Activated naive CD4-positive, alpha-beta T cell treated with anti-CD3 and anti-CD28 coated beads for 36 hours (primary cell): ENCODE data around the gene LMAN2L. TPM values are rescaled to one million over a fixed set of nuclear protein-coding genes. Genes with fewer than 3 reads are reported as not detected.

Experiments used
- CTCF ChIA-PET: fragments of 350-600 bp; sonication (Branson Sonifier 250); formaldehyde crosslinking; loops from one replicate; lab custom pipeline; 2021; ENCODE audit warnings: antibody characterized with exemption; lab: Charles Lee
- DNase-seq: peaks from one replicate; pipeline ENCODE4 v3.0.0-alpha.2; 2020
- H3K27ac Mint-ChIP-seq: one replicate; pipeline ENCODE4 v1.8.0; 2021; ENCODE audit warnings: mild to moderate bottlenecking, mixed read lengths
- H3K27me3 Mint-ChIP-seq: one replicate; pipeline ENCODE4 v1.8.0; 2021; ENCODE audit warnings: low read depth, mixed read lengths
- H3K36me3 Mint-ChIP-seq: one replicate; pipeline ENCODE4 v1.8.0; 2021; ENCODE audit warnings: low read depth, mixed read lengths
- H3K4me1 Mint-ChIP-seq: one replicate; pipeline ENCODE4 v1.8.0; 2021; ENCODE audit warnings: low read depth, mixed read lengths
- H3K4me3 Mint-ChIP-seq: one replicate; pipeline ENCODE4 v1.8.0; 2021; ENCODE audit warnings: mild to moderate bottlenecking, moderate library complexity, mixed read lengths
- H3K9me3 Mint-ChIP-seq: one replicate; pipeline ENCODE4 v1.8.0; 2021; ENCODE audit warnings: mixed read lengths
- intact Hi-C: fragments of 100-400 bp; cut with micrococcal nuclease; formaldehyde crosslinking; loops from one replicate; pipeline ENCODE4 v1.15.1; 2023
- total RNA-seq, 2 experiments: library from RNA; stranded (reverse); gene quantifications; one replicate each; pipeline ENCODE4 v1.2.3, GENCODE V29; 2021

LMAN2L gene
- total RNA-seq, 2 experiments from 2014 or later, result 4.0 to 4.8 TPM

GRCh38 chr2:96688649-96689430 is 51.0 kb downstream of the LMAN2L start:
- no peaks in the 10 kb centered on the region for H3K9me3 Mint-ChIP-seq
- H3K27ac Mint-ChIP-seq, result no peak overlapping the region
- CTCF ChIA-PET, result interaction anchor here (0.7 kb wide), 1 partner anchor 1613 kb away, joined by 3 read pairs; no protein-coding TSS in a partner anchor
- peaks cover 4% of the 10 kb centered on the region for H3K27me3 Mint-ChIP-seq
- no peak for DNase-seq
- no peaks in the 10 kb centered on the region for H3K4me1 Mint-ChIP-seq
- intact Hi-C loops, result no loop called here
- H3K36me3 Mint-ChIP-seq, result no peaks in the 10 kb centered on the region
- H3K4me3 Mint-ChIP-seq, result no peak overlapping the region

DNA sequence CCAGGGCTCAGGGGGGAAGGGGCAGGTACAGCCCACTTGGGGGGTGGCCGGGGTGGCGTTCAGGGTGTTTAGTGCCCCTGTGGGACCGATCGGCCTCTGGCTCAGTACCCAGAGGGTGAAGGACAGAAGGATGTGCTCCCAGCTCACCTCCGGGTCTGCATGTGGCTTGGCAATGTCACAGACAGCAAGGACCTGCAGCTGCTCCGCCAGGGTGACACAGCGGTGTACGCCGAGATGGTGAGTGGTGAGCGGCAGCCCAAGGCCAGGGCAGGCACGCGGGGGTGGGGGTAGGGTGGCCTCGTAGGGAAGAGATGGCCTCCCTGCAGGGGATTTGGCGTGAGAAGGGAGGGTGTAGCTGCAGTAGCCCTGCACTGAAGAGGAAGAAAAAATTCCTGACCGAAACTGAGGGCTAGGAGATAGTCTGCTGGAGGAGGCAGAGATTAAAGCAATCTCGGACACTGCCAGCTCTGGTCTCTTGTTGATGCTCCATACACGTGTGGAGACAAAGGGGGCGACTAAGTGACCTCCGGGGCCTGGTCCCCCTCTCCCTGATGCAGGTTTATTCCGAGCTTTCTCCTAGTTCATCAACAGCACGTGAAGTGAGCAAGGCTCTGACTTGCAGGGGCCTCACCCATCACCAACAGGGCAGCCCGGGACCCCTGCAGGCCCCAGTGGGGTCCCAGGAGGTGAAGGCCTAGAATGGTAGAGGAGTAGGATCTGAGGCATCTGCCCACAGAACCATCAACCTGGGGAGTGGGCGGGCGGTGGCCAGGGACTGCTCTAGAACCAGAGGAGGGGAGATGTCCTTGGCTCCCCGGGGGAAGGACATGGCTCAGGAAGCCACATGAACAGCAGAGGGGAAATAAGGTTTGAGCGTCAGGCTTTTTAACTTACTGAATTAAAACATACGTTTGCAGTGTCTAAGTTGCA is 51.9 kb downstream of the LMAN2L start:
- Mint-ChIP-seq H3K9me3 (no peaks in the 10 kb centered on the region), H3K27ac (no peak overlapping the region), H3K36me3 (no peaks in the 10 kb centered on the region), H3K4me3 (no peak overlapping the region), H3K4me1 (no peaks in the 10 kb centered on the region), H3K27me3 (peaks cover 4% of the 10 kb centered on the region)
- CTCF ChIA-PET, result interaction anchor here (0.7 kb wide), 1 partner anchor 1614 kb away, joined by 3 read pairs; no protein-coding TSS in a partner anchor
- no peak for DNase-seq
- intact Hi-C loops, result no loop called here

GRCh38 chr2:96687266-96687665 is 52.6 kb downstream of the LMAN2L start:
- H3K4me3 Mint-ChIP-seq, result no peak overlapping the region
- H3K9me3 Mint-ChIP-seq, result no peaks in the 10 kb centered on the region
- intact Hi-C loops, result no loop called here
- no peak overlapping the region for H3K27ac Mint-ChIP-seq
- no peaks in the 10 kb centered on the region for H3K36me3 Mint-ChIP-seq
- CTCF ChIA-PET, result no interaction called here
- no peak for DNase-seq
- no peaks in the 10 kb centered on the region for H3K4me1 Mint-ChIP-seq
- H3K27me3 Mint-ChIP-seq, result peaks cover 4% of the 10 kb centered on the region

GRCh38 chr2:96685577-96686459 is 54.0 kb downstream of the LMAN2L start:
- no peak overlapping the region for H3K27ac Mint-ChIP-seq
- CTCF ChIA-PET, result no interaction called here

GRCh38 chr2:96684883-96685576 is 54.8 kb downstream of the LMAN2L start:
- Mint-ChIP-seq H3K9me3 (no peaks in the 10 kb centered on the region), H3K27me3 (peaks cover 4% of the 10 kb centered on the region), H3K36me3 (no peaks in the 10 kb centered on the region), H3K4me3 (no peak overlapping the region), H3K27ac (no peak overlapping the region), H3K4me1 (no peaks in the 10 kb centered on the region)
- intact Hi-C loops, result no loop called here
- CTCF ChIA-PET, result no interaction called here
- DNase-seq, result no peak

More at GRCh38 chr2:96685577-96686459, 54.0 kb downstream of the LMAN2L start:
- Mint-ChIP-seq H3K27me3 (peaks cover 4% of the 10 kb centered on the region), H3K4me3 (no peak overlapping the region), H3K9me3 (no peaks in the 10 kb centered on the region), H3K36me3 (no peaks in the 10 kb centered on the region), H3K4me1 (no peaks in the 10 kb centered on the region)
- intact Hi-C loops, result no loop called here
- no peak for DNase-seq

DNA sequence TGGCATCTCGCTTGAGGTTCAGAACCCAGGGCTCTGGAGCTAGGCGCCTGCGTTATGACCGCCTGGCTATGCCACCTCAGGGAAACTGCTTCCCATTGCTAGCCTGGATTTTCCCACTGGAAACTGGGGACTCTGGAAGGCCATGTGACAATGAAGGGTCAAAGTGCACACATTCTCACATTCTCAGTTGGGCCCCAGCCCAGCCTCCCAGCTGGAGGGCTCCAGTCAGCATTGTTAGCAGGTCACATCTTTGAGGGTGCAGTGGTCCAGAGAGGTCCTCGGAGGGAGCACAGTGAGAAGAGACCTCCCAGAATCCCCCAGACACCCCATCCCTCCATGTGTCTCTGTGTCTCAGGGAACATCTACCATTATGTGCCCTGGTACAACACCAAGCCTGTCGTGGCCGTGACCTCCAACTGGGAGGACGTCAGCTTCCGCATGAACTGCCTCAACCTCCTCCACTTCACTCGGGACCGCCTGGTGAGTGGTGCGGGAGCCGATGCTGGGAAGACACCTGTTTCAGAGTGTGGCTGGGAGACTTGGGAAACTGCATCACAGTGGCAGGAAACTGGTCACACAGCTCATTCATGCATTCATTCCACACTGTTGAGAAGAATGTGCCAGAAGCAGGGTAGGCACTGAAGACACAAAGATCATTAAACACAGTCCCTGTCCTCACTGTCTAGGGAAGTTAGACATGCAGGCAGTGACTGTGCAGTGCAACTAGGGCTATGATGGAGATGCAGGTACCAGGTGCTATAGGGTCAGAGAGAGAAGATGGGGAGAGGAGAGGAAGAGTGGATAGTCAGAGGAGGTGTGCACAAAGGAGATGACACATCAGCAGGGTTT is 55.7 kb downstream of the LMAN2L start:
- Mint-ChIP-seq H3K36me3 (no peaks in the 10 kb centered on the region), H3K27ac (no peak overlapping the region), H3K27me3 (peaks cover 4% of the 10 kb centered on the region), H3K9me3 (no peaks in the 10 kb centered on the region), H3K4me3 (no peak overlapping the region), H3K4me1 (no peaks in the 10 kb centered on the region)
- DNase-seq, result no peak
- CTCF ChIA-PET, result no interaction called here
- intact Hi-C loops, result no loop called here

GRCh38 chr2:96683307-96683706 is 56.6 kb downstream of the LMAN2L start:
- DNase-seq, result no peak
- peaks cover 4% of the 10 kb centered on the region for H3K27me3 Mint-ChIP-seq
- no peak overlapping the region for H3K4me3 Mint-ChIP-seq
- H3K36me3 Mint-ChIP-seq, result no peaks in the 10 kb centered on the region
- no peak overlapping the region for H3K27ac Mint-ChIP-seq
- H3K4me1 Mint-ChIP-seq, result no peaks in the 10 kb centered on the region
- intact Hi-C loops, result no loop called here
- H3K9me3 Mint-ChIP-seq, result no peaks in the 10 kb centered on the region
- CTCF ChIA-PET, result no interaction called here

DNA sequence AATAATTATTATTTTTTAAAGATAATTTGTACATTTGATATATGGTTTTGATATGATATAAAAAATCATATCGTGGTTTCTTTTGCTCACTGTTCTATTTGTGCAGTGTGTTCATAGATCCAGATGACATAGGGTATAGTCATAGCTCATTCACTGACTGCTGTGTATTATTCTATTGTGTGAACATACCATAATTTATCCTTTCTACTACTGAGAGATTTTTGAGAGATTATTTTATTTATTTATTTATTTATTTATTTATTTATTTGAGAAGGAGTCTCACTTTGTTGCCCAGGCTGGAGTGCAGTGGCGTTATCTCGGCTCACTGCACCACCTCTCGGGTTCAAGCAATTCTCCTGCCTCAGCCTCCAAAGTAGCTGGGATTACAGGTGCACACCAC is 58.3 kb downstream of the LMAN2L start:
- DNase-seq, result no peak
- Mint-ChIP-seq H3K27ac (no peak overlapping the region), H3K4me3 (no peak overlapping the region), H3K4me1 (no peaks in the 10 kb centered on the region), H3K9me3 (no peaks in the 10 kb centered on the region), H3K36me3 (no peaks in the 10 kb centered on the region), H3K27me3 (peaks cover 4% of the 10 kb centered on the region)
- CTCF ChIA-PET, result no interaction called here
- intact Hi-C loops, result no loop called here

- no peak overlapping the region for H3K27ac Mint-ChIP-seq
- CTCF ChIA-PET, result no interaction called here
- intact Hi-C loops, result no loop called here
Observed at GRCh38 chr2:96680561-96681141, 59.2 kb downstream of the LMAN2L start.

GRCh38 chr2:96679848-96680247 is 60.0 kb downstream of the LMAN2L start:
- Mint-ChIP-seq H3K27me3 (peaks cover 4% of the 10 kb centered on the region), H3K27ac (no peak overlapping the region), H3K4me3 (no peak overlapping the region), H3K4me1 (no peaks in the 10 kb centered on the region), H3K9me3 (no peaks in the 10 kb centered on the region), H3K36me3 (no peaks in the 10 kb centered on the region)
- intact Hi-C loops, result no loop called here
- DNase-seq, result no peak
- CTCF ChIA-PET, result no interaction called here

More at GRCh38 chr2:96680561-96681141, 59.2 kb downstream of the LMAN2L start:
- peaks cover 4% of the 10 kb centered on the region for H3K27me3 Mint-ChIP-seq
- H3K4me1 Mint-ChIP-seq, result no peaks in the 10 kb centered on the region
- no peak for DNase-seq
- H3K4me3 Mint-ChIP-seq, result no peak overlapping the region
- H3K36me3 Mint-ChIP-seq, result no peaks in the 10 kb centered on the region
- no peaks in the 10 kb centered on the region for H3K9me3 Mint-ChIP-seq
